NCI-H774 (cell line): ENCODE data around the gene CEACAM21.
A peak's percentile ranks its signal among the peaks of the same experiment; 100 is the strongest.

Source experiments
- DNase-seq: peaks from one replicate; lab custom pipeline; 2025; lab: John Stamatoyannopoulos, UW

Gene CEACAM21

GRCh38 chr19:41575998-41576397 lies at the start of gene CEACAM21:
Gene CEACAM21, plus strand, starts transcription at chr19:41576166. Its CDS starts 109 bp downstream, at chr19:41576275.
- no peak for DNase-seq

GRCh38 chr19:41527089-41527488 lies 48.9 kb upstream of the CEACAM21 start:
- no peak for DNase-seq

GRCh38 chr19:41528106-41528505 lies 47.9 kb upstream of the CEACAM21 start:
- no peak for DNase-seq

- DNase-seq: no peak
These were observed 46.3 kb upstream of the CEACAM21 start for GRCh38 chr19:41529484-41530183.

- DNase-seq: no peak
These were observed 45.8 kb upstream of the CEACAM21 start for GRCh38 chr19:41530184-41530534.

- no peak for DNase-seq
These were observed 45.1 kb upstream of the CEACAM21 start for GRCh38 chr19:41530761-41531301.

GRCh38 chr19:41531438-41532311 lies 44.3 kb upstream of the CEACAM21 start:
- DNase-seq: no peak

- DNase-seq: no peak
These were observed 43.4 kb upstream of the CEACAM21 start for GRCh38 chr19:41532526-41532925.

- DNase-seq: no peak
These were observed 42.2 kb upstream of the CEACAM21 start for GRCh38 chr19:41533671-41534215.

GRCh38 chr19:41535029-41535622 lies 40.8 kb upstream of the CEACAM21 start:
- no peak for DNase-seq

GRCh38 chr19:41537789-41538188 lies 38.2 kb upstream of the CEACAM21 start:
- no peak for DNase-seq

GRCh38 chr19:41540041-41540695 lies 35.8 kb upstream of the CEACAM21 start:
- no peak for DNase-seq

GRCh38 chr19:41541990-41542584 lies 33.9 kb upstream of the CEACAM21 start:
- DNase-seq: peak; percentile 1

- DNase-seq: no peak
These were observed 33.3 kb upstream of the CEACAM21 start for GRCh38 chr19:41542622-41543021.

GRCh38 chr19:41543582-41543981 lies 32.4 kb upstream of the CEACAM21 start:
- no peak for DNase-seq

- no peak for DNase-seq
These were observed 30.4 kb upstream of the CEACAM21 start for GRCh38 chr19:41545547-41545946.

GRCh38 chr19:41546386-41546789 lies 29.6 kb upstream of the CEACAM21 start:
- DNase-seq: no peak

- no peak for DNase-seq
These were observed 29.0 kb upstream of the CEACAM21 start for GRCh38 chr19:41546961-41547360.

- no peak for DNase-seq
These were observed 28.4 kb upstream of the CEACAM21 start for GRCh38 chr19:41547569-41547968.

- DNase-seq: no peak
These were observed 27.9 kb upstream of the CEACAM21 start for GRCh38 chr19:41548047-41548446.

GRCh38 chr19:41548954-41549688 lies 26.8 kb upstream of the CEACAM21 start:
- no peak for DNase-seq
